ENCODE results near the gene TTC33.

The TTC33 gene

DNA sequence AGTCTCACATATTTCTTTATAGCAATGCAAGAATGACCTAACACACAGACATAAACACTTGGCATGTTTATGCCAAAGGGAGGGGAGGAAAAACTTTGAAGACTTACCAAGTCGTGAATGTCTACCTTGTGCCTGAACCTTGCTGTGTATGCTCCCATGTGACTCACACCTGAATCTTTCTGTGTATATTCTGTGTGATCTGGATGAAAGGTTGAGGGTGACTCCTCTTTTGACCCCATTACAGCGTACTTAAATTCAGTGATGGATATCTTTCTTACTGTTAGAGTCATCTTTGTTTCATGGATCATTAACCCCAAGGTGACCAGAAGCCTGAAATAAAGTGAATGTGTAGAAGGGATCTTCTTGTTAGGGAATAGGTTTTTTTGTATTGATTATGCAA, 129.0 kb downstream of the TTC33 start:
- no CpG with 5 or more reads among the region's 2 CpGs for WGBS (ENCODE audit: extremely low coverage, insufficient coverage, insufficient read length)
- Histone ChIP-seq H4K8ac (ENCODE audit: low read depth, low read length) (no peak overlapping the region), H2BK12ac (ENCODE audit: low read length) (no peak overlapping the region), H3K14ac (ENCODE audit: low read length) (no peak overlapping the region), H3K36me3 (ENCODE audit: control insufficient read depth in 1 of 2, insufficient read depth in 2 of 2, low read length in 2 of 2) (no peaks in the 10 kb centered on the region), H3K9me3 (ENCODE audit: insufficient read depth, low read depth, low read length) (no peaks in the 10 kb centered on the region), H3K79me1 (ENCODE audit: low read length) (no peaks in the 10 kb centered on the region), H3K4me2 (ENCODE audit: low read length) (no peak overlapping the region), H2BK120ac (ENCODE audit: insufficient read depth, low read length, poor library complexity) (no peak overlapping the region), H3K18ac (ENCODE audit: low read length) (no peak overlapping the region), H3K27ac (ENCODE audit: low read depth, low read length) (no peak overlapping the region), H2AK5ac (ENCODE audit: low read length) (no peak overlapping the region), H3K4me3 (ENCODE audit: low read depth, low read length) (no peak overlapping the region), H3K9ac (ENCODE audit: low read length) (no peak overlapping the region), H3K79me2 (ENCODE audit: control insufficient read depth, insufficient read depth, low read length, poor library complexity) (no peaks in the 10 kb centered on the region), H2BK5ac (ENCODE audit: low read depth, low read length, poor library complexity) (no peak overlapping the region), H3K4ac (ENCODE audit: low read depth, low read length) (no peak overlapping the region), H3K27me3 (ENCODE audit: insufficient read depth, low read length) (no peaks in the 10 kb centered on the region), H2AFZ (ENCODE audit: insufficient read depth, low read length, poor library complexity) (no peak overlapping the region), H4K91ac (ENCODE audit: low read depth, low read length) (no peak overlapping the region), H3K23ac (ENCODE audit: low read length) (no peak overlapping the region), H4K12ac (ENCODE audit: low read depth, low read length) (no peak overlapping the region), H3K4me1 (ENCODE audit: control insufficient read depth in 1 of 2, insufficient read depth in 2 of 2, low read length in 2 of 2) (peaks cover 0 to 1% of the 10 kb centered on the region in 2 experiments)
- DNase-seq = no peak

GRCh38 chr5:40623480-40624420, 132.0 kb downstream of the TTC33 start:
- no peak overlapping the region for H3K27ac ChIP-seq (ENCODE audit: low read depth, low read length)
- no peak overlapping the region for H3K9ac ChIP-seq (ENCODE audit: low read length)
- no CpG with 5 or more reads among the region's 2 CpGs for WGBS (ENCODE audit: extremely low coverage, insufficient coverage, insufficient read length)
- H3K79me1 ChIP-seq (ENCODE audit: low read length) = no peaks in the 10 kb centered on the region
- no peak overlapping the region for H3K23ac ChIP-seq (ENCODE audit: low read length)
- no peak overlapping the region for H2BK120ac ChIP-seq (ENCODE audit: insufficient read depth, low read length, poor library complexity)
- no peak overlapping the region for H4K8ac ChIP-seq (ENCODE audit: low read depth, low read length)
- H3K4me2 ChIP-seq (ENCODE audit: low read length) = no peak overlapping the region
- H3K36me3 ChIP-seq (ENCODE audit: control insufficient read depth in 1 of 2, insufficient read depth in 2 of 2, low read length in 2 of 2) = no peaks in the 10 kb centered on the region
- DNase-seq = no peak
- H3K4ac ChIP-seq (ENCODE audit: low read depth, low read length) = no peak overlapping the region
- H3K4me1 ChIP-seq (ENCODE audit: control insufficient read depth in 1 of 2, insufficient read depth in 2 of 2, low read length in 2 of 2) = peaks cover 0 to 1% of the 10 kb centered on the region in 2 experiments
- no peak overlapping the region for H2AK5ac ChIP-seq (ENCODE audit: low read length)
- no peak overlapping the region for H3K18ac ChIP-seq (ENCODE audit: low read length)
- H2BK5ac ChIP-seq (ENCODE audit: low read depth, low read length, poor library complexity) = no peak overlapping the region
- H3K79me2 ChIP-seq (ENCODE audit: control insufficient read depth, insufficient read depth, low read length, poor library complexity) = no peaks in the 10 kb centered on the region
- H4K12ac ChIP-seq (ENCODE audit: low read depth, low read length) = no peak overlapping the region
- H4K91ac ChIP-seq (ENCODE audit: low read depth, low read length) = no peak overlapping the region
- H3K4me3 ChIP-seq (ENCODE audit: low read depth, low read length) = no peak overlapping the region
- H3K14ac ChIP-seq (ENCODE audit: low read length) = no peak overlapping the region
- H3K9me3 ChIP-seq (ENCODE audit: insufficient read depth, low read depth, low read length) = no peaks in the 10 kb centered on the region
- no peak overlapping the region for H2AFZ ChIP-seq (ENCODE audit: insufficient read depth, low read length, poor library complexity)
- no peak overlapping the region for H2BK12ac ChIP-seq (ENCODE audit: low read length)
- no peaks in the 10 kb centered on the region for H3K27me3 ChIP-seq (ENCODE audit: insufficient read depth, low read length)

DNA sequence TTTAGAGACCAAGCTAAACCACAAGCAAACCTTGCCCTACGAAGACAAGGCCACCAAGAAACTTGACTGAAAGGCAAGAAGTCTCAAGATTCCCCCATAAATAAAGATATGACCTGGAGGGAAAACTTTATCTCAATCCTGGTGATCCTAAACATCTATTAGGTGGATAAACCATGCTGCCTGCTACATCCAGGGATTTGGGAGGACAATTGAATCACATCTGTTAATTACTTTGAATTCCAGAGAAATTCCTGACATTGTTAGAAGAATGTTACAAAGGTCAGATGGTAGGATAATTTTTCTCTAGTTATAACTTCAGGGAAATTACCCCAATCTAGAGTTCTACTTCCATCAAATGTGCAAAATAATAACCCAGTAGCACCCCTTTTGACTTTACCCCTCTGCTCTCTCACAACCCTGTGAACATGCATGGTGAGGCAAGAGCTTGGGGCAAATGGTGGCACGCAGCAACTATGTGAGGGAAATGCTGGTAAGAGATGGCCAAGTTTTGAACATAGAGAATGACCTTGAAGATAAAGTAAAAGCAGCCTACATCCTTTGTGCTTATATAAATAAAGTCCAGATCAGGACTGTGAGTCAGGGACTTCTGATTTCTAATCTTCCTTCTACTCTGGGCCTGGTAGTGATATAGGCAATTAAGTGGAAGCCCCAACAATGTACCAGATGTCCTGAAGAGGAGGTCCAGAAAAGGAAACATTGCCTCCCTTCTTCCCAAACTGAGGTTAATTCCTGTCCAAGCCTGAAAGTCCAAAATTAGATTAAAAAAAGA, 133.1 kb downstream of the TTC33 start:
- Histone ChIP-seq H3K4ac (ENCODE audit: low read depth, low read length) (no peak overlapping the region), H3K27me3 (ENCODE audit: insufficient read depth, low read length) (no peaks in the 10 kb centered on the region), H2AFZ (ENCODE audit: insufficient read depth, low read length, poor library complexity) (no peak overlapping the region), H3K4me2 (ENCODE audit: low read length) (no peak overlapping the region), H2BK120ac (ENCODE audit: insufficient read depth, low read length, poor library complexity) (no peak overlapping the region), H3K4me1 (ENCODE audit: control insufficient read depth in 1 of 2, insufficient read depth in 2 of 2, low read length in 2 of 2) (peaks cover 0 to 1% of the 10 kb centered on the region in 2 experiments), H4K8ac (ENCODE audit: low read depth, low read length) (no peak overlapping the region), H3K79me1 (ENCODE audit: low read length) (no peaks in the 10 kb centered on the region), H3K36me3 (ENCODE audit: control insufficient read depth in 1 of 2, insufficient read depth in 2 of 2, low read length in 2 of 2) (no peaks in the 10 kb centered on the region), H4K91ac (ENCODE audit: low read depth, low read length) (no peak overlapping the region), H3K9ac (ENCODE audit: low read length) (no peak overlapping the region), H3K4me3 (ENCODE audit: low read depth, low read length) (no peak overlapping the region), H3K9me3 (ENCODE audit: insufficient read depth, low read depth, low read length) (no peaks in the 10 kb centered on the region), H2AK5ac (ENCODE audit: low read length) (no peak overlapping the region), H4K12ac (ENCODE audit: low read depth, low read length) (no peak overlapping the region), H3K23ac (ENCODE audit: low read length) (no peak overlapping the region), H3K18ac (ENCODE audit: low read length) (no peak overlapping the region), H3K14ac (ENCODE audit: low read length) (no peak overlapping the region), H3K79me2 (ENCODE audit: control insufficient read depth, insufficient read depth, low read length, poor library complexity) (no peaks in the 10 kb centered on the region), H2BK5ac (ENCODE audit: low read depth, low read length, poor library complexity) (no peak overlapping the region), H3K27ac (ENCODE audit: low read depth, low read length) (no peak overlapping the region), H2BK12ac (ENCODE audit: low read length) (no peak overlapping the region)
- DNase-seq = no peak
- WGBS (ENCODE audit: extremely low coverage, insufficient coverage, insufficient read length) = no CpG with 5 or more reads among the region's 2 CpGs

DNA sequence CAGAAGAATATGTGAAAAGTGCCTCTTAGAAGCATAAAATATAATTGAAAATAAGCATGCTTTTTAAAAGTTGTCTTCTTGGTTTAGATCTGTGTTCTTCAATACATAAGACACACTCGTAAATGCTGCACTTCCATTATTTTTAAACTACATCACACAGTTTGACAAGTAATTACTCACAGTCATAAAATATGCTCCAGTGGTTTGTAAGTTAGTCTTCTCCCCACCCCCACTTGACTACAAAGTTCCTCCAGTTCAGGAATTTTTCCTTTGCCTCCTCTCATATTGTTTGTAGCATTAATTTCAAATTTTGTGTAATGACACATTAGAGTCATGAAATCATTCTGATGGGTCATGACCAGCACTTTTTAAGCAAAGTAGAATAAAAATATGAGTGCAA, 136.3 kb downstream of the TTC33 start:
- Histone ChIP-seq H3K23ac (ENCODE audit: low read length) (no peak overlapping the region), H3K18ac (ENCODE audit: low read length) (no peak overlapping the region), H3K9me3 (ENCODE audit: insufficient read depth, low read depth, low read length) (no peaks in the 10 kb centered on the region), H2AFZ (ENCODE audit: insufficient read depth, low read length, poor library complexity) (no peak overlapping the region), H3K27ac (ENCODE audit: low read depth, low read length) (no peak overlapping the region), H3K4me1 (ENCODE audit: control insufficient read depth in 1 of 2, insufficient read depth in 2 of 2, low read length in 2 of 2) (peaks cover 0 to 1% of the 10 kb centered on the region in 2 experiments), H4K91ac (ENCODE audit: low read depth, low read length) (no peak overlapping the region), H2AK5ac (ENCODE audit: low read length) (no peak overlapping the region), H3K27me3 (ENCODE audit: insufficient read depth, low read length) (no peaks in the 10 kb centered on the region), H3K9ac (ENCODE audit: low read length) (no peak overlapping the region), H3K4ac (ENCODE audit: low read depth, low read length) (no peak overlapping the region), H2BK5ac (ENCODE audit: low read depth, low read length, poor library complexity) (no peak overlapping the region), H3K4me2 (ENCODE audit: low read length) (no peak overlapping the region), H2BK120ac (ENCODE audit: insufficient read depth, low read length, poor library complexity) (no peak overlapping the region), H3K79me2 (ENCODE audit: control insufficient read depth, insufficient read depth, low read length, poor library complexity) (no peaks in the 10 kb centered on the region), H4K8ac (ENCODE audit: low read depth, low read length) (no peak overlapping the region), H3K79me1 (ENCODE audit: low read length) (no peaks in the 10 kb centered on the region), H3K4me3 (ENCODE audit: low read depth, low read length) (no peak overlapping the region), H4K12ac (ENCODE audit: low read depth, low read length) (no peak overlapping the region), H2BK12ac (ENCODE audit: low read length) (no peak overlapping the region), H3K14ac (ENCODE audit: low read length) (no peak overlapping the region), H3K36me3 (ENCODE audit: control insufficient read depth in 1 of 2, insufficient read depth in 2 of 2, low read length in 2 of 2) (no peaks in the 10 kb centered on the region)
- DNase-seq = no peak
- WGBS (ENCODE audit: extremely low coverage, insufficient coverage, insufficient read length) = no CpG with 5 or more reads among the region's 1 CpG

All from trophoblast cell (in vitro differentiated cells and primary cell).